Liver (tissue), 3 donors: Measurements from ENCODE around the gene SHROOM2.

Experiments used
- EGR1 ChIP-seq, 2 donors: IDR thresholded peaks; 2 replicates each; pipeline ENCODE4 v1.6.1; 2016 to 2018; ENCODE audit warnings: antibody characterized with exemption in 2 of 2, low read depth in 2 of 2
- JUND ChIP-seq, 2 donors: IDR thresholded peaks; 2 replicates each; pipeline ENCODE4 v1.6.1; 2016; ENCODE audit warnings: antibody characterized with exemption in 2 of 2
- TF ChIP-seq, protein P1 (sequence below): fragments of 150-350 bp; IDR thresholded peaks from 2 replicates; pipeline ENCODE4 v1.5.1; 2017; ENCODE audit warnings: improper control_type of control experiment, low read depth, low read length; ENCODE audit not compliant: missing input control
- donor health status: healthy.
- donor health status: healthy.

DNA sequence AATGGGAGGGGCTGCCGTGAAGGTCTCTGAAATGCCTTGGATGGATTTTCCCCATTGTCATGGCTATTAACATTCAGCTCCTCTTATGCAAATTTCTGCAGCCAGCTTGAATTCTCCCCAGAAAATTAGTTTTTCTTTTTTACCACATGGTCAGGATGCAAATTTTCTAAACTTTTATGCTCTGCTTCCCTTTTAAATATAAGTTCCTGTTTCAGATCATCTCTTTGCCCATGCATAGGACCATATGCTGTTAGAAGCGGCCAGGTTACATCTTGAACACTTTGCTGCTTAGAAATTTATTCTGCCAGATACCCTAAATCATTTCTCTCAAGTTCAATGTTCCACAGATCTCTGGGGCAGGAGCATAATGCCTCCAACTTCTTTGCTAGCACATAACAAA, 167.2 kb downstream of the SHROOM2 start:
- TF ChIP-seq, protein P1, sequence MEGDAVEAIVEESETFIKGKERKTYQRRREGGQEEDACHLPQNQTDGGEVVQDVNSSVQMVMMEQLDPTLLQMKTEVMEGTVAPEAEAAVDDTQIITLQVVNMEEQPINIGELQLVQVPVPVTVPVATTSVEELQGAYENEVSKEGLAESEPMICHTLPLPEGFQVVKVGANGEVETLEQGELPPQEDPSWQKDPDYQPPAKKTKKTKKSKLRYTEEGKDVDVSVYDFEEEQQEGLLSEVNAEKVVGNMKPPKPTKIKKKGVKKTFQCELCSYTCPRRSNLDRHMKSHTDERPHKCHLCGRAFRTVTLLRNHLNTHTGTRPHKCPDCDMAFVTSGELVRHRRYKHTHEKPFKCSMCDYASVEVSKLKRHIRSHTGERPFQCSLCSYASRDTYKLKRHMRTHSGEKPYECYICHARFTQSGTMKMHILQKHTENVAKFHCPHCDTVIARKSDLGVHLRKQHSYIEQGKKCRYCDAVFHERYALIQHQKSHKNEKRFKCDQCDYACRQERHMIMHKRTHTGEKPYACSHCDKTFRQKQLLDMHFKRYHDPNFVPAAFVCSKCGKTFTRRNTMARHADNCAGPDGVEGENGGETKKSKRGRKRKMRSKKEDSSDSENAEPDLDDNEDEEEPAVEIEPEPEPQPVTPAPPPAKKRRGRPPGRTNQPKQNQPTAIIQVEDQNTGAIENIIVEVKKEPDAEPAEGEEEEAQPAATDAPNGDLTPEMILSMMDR: no peak
- TF ChIP-seq EGR1 (IDR thresholded peaks at IDR 0.05; ENCODE audit: low read depth in 2 of 2) (no peak), JUND (IDR thresholded peaks at IDR 0.05) (no peak)
